Activated CD4-positive, CD25-positive, alpha-beta regulatory T cell (primary cell): Measurements from ENCODE around the gene MARVELD1.

Experiments used
- DNase-seq, 4 experiments: peaks; one replicate each; lab custom pipeline; 2025; lab: John Stamatoyannopoulos, UW

The MARVELD1 gene

GRCh38 chr10:97755718-97756117 lies 42.2 kb downstream of the MARVELD1 start:
- DNase-seq = no peak

- DNase-seq = no peak
Observed at GRCh38 chr10:97757471-97757870, 43.9 kb downstream of the MARVELD1 start.

- DNase-seq = peak in 2 of 4 experiments; percentile 9 to 13
Observed at GRCh38 chr10:97759158-97759887, 45.8 kb downstream of the MARVELD1 start.

- DNase-seq = no peak
Observed at GRCh38 chr10:97759946-97760345, 46.4 kb downstream of the MARVELD1 start.

- DNase-seq = no peak
Observed at GRCh38 chr10:97760461-97761257, 47.1 kb downstream of the MARVELD1 start.

- no peak for DNase-seq
Observed at GRCh38 chr10:97761331-97761865, 47.9 kb downstream of the MARVELD1 start.

- no peak for DNase-seq
Observed at GRCh38 chr10:97762056-97762455, 48.5 kb downstream of the MARVELD1 start.

- DNase-seq = no peak
Observed at GRCh38 chr10:97762816-97763215, 49.3 kb downstream of the MARVELD1 start.

GRCh38 chr10:97763411-97763810 lies 49.9 kb downstream of the MARVELD1 start:
- DNase-seq = no peak

- DNase-seq = no peak
Observed at GRCh38 chr10:97763947-97764346, 50.4 kb downstream of the MARVELD1 start.

GRCh38 chr10:97764519-97764931 lies 51.0 kb downstream of the MARVELD1 start:
- no peak for DNase-seq

GRCh38 chr10:97765201-97765600 lies 51.7 kb downstream of the MARVELD1 start:
- no peak for DNase-seq

GRCh38 chr10:97766106-97766810 lies 52.7 kb downstream of the MARVELD1 start:
- DNase-seq = no peak

- DNase-seq = no peak
Observed at GRCh38 chr10:97766996-97767924, 53.7 kb downstream of the MARVELD1 start.
